HG03045 (cell line): ENCODE results near the gene NFATC2.

Experiments used
- ATAC-seq: cut with Tn5 transposase; IDR thresholded peaks from one replicate; pipeline ENCODE4 v1.9.1; 2021; ENCODE audit warnings: mild to moderate bottlenecking, moderate library complexity; ENCODE audit not compliant: unreplicated experiment

The NFATC2 gene

DNA sequence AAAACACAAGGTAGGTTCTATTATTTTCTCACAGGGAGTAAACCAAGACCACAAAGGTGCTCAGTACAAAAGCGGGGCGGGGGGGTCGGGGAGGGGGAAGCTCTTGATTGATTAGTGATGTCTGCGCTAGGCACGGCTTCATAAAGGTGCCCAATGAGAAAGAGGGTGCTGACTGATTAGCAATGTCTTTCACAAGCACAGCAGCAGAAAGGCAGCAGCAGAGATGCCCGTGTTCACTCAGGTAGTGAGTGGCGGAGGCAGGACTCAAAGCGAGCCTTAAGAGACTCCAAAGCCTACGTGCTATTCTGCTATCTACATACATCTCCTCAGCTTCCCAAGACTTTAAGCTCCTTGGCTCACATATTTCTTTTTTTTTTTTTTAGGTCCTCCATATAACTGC, 20.3 kb downstream of the NFATC2 start:
- ATAC-seq = no peak

DNA sequence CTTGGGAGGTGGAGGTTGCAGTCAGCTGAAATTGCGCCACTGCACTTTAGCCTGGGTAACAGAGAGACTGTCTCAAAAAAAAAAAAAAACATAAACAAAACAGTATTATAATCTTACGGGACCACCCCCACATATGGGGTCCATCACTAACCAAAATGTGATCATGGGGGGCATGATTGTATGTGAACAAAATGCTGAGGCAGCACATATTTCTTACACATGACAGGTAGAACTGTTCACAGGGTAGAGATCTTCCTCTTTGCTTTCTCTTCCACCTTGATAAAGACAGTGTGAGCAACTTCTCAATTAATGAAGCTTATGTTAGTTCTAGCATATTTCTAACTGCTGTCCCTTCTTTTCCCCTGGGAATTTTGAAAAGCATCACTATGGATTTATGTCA, 24.7 kb downstream of the NFATC2 start:
- ATAC-seq = no peak

- no peak for ATAC-seq
Observed at GRCh38 chr20:51516855-51517254, 25.7 kb downstream of the NFATC2 start.

DNA sequence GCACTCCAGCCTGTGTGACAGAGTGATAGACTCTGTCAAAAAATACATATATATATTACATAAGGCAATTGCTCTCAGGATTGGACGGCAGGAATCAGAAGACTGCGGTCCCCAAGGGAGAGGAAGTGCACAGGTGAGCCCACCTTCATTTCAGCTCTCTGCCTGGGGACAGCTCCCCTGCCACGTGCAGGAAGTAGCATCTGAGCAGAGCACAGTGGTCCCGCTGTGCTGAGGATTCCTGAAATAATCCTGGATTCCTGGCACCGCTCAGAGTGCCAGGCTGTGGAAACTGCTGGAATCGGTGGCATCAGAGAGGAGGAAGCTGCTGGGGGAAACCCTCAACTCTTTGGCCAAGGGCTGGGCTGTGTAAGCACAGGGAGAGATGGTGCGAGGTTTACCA, 27.7 kb downstream of the NFATC2 start:
- no peak for ATAC-seq

- no peak for ATAC-seq
Observed at GRCh38 chr20:51514249-51514648, 28.3 kb downstream of the NFATC2 start.

- no peak for ATAC-seq
Observed at GRCh38 chr20:51513545-51513944, 29.0 kb downstream of the NFATC2 start.

GRCh38 chr20:51512645-51513044, 29.9 kb downstream of the NFATC2 start:
- ATAC-seq = no peak

DNA sequence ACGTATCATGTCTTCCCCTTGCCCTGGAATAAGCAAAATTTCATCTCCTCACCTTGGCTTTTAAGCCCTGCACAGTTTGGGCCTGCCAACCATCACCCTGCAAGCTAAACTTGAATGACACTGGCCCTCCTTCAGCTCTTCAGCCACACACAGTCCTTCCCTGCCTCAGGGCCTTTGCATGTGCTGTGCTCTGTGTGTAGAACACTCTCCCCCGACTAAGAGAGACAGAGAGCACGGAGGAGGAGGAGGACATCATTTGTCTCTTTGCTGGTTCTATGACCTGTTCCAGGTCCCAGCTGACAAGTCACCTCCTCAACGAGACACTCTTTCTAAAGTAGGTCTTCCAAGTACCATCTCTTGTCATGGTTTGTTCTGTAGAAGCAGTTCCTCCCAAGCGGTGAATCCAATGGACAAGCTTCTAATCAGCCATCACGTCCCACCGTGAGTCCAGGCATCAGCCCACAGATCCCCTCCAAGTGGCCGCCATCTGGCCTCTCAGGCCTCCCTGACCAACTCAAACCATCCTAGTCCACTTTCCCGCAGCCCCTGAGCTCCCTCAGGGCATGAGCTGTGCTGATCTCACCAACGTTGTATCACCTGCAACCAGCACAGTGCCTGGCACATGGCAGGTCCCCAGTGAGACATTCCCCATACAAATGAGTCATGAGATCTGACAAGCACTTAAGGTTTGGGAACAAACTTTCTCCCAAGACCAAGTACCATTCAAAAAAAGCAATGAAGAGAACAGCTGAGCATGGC, 30.5 kb downstream of the NFATC2 start:
- ATAC-seq = no peak

GRCh38 chr20:51510936-51511605, 31.4 kb downstream of the NFATC2 start:
- ATAC-seq = no peak

DNA sequence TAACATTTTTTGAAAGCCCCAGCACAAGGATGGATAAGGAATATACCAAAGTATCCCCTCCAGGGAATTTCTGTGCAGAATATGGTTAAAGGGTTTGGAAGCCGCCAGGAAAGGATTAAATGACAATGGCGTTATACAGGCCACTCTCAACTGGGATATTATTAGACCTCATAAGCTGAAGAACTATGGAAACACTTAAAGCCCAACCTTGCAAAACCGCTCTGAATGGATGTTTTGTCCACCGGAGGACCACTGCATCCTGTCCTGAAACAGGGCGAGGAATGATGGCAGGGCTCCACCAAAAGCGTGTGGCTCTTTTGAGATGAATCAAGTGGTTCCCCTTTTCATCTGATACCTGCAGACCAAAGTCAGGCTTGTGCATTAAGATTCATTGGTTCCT, 32.4 kb downstream of the NFATC2 start:
- no peak for ATAC-seq

DNA sequence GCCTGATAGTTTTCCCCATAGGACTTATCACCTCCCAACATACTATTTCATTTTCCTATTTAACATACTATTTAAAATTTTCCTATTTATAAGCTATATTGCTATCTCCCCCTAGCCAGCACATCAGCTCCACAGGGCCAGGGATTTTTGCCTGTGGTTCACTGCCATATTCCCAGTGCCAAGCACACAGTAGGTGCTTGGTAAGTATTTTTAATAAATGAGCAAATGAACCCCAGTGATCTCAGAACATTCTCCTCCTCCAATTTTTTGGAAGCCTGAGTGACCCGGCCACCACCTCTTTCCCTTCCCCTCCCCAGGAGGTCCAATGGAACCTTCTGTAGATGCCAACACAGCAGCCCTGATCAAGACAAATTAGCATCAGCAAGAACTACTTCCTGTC, 33.3 kb downstream of the NFATC2 start:
- no peak for ATAC-seq

- ATAC-seq = no peak
Observed at GRCh38 chr20:51508780-51509179, 33.7 kb downstream of the NFATC2 start.

DNA sequence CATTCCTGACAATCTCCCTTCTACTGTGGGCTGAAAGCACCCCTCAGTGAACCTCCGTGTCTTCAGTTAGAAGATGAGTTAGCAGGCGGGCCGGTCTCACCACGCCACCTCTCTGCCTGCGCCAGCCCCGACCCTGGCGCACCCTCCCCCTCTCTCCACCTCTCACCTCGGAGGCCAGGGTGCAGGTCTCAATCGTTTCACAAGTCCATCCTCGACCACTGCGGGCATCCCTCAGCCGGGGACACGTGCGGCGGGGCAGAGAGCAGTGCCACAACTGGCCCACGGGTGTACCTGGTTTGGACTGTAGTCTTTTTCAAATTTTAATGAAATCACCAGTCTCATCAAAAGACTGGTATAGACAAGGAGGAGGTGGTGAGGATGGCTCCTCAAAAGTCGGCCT, 34.4 kb downstream of the NFATC2 start:
- ATAC-seq = no peak

DNA sequence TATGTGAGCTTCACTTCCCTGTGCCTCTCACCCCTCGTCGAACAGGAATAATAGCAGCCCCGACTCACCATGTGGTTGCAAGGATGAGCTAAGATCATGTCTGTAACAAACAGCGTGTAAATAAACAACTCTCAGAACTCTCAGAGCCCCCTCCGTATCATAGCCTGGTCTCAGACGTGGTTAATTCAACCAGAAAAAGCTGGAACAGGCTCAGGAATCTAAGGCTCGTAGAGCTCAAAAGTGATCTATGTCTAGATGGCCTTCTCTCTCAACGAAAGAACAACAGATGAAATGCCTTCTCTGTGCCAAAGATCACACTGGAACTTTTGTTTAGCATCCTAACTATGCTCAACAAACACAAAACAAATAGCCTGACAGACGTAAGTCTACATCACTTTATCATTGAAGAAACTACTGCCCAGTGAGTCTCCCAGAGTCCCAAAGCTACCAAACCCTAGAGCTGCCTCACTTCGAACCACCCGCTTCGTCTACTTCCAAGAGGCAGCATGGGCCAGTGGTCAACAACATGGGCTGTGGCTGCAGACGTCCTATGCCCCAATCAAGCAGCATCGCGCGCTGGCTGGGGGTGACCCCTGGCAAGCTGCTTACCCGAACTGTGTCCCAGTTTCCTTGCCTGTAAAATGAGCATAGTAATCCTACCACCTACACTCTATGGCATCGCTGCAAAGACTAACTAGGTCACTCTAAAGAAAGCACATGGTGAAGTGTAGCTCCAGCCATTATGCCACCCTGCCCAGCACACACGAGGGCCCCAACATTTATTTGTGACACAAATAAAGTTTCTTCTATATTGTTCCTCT, 35.1 kb downstream of the NFATC2 start:
- ATAC-seq = no peak

- ATAC-seq = no peak
Observed at GRCh38 chr20:51506527-51507215, 35.8 kb downstream of the NFATC2 start.

- no peak for ATAC-seq
Observed at GRCh38 chr20:51505566-51505965, 37.0 kb downstream of the NFATC2 start.

DNA sequence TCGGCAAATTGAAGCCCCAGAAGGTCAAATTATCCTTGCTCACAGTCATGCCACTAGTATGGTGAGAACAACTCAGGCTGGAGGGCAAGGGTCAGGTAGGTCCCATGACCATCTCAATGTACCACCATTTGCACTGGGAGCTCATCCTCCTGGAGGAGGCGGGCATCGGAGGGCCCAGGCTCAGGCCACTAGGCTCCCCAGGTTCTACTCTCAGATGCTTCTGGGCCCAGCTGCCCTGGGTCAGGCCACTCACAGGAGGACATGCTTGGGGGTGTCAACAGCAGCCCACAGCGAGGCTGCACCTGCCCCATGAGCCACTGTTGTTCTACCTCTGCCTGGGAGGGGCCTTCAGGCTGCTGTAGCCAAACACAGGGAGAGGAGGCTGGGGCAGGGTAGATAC, 39.1 kb downstream of the NFATC2 start:
- ATAC-seq = no peak

GRCh38 chr20:51500936-51501335, 41.6 kb downstream of the NFATC2 start:
- no peak for ATAC-seq

DNA sequence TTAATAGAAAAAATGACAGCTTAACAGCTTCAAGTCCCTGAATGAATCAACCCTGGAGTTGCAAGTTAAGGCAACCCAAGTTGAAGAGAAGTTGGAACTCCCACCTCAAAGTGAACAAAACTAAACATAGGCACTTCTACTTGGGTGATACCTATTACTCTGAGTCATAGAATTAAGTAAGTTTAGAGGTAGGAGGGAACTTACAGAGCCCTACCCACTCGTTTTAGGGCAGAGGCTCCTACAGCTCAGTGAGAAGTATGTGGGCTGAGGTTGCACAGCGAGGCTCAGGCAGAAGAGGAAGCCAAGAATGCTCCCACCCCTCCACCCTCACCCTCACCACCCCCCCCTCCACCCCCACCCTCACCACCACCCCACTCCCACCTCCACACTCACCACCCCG, 42.2 kb downstream of the NFATC2 start:
- peak; percentile 61 for ATAC-seq

- no peak for ATAC-seq
Observed at GRCh38 chr20:51498765-51499540, 43.6 kb downstream of the NFATC2 start.
